KMS-11 (cell line): ENCODE measurements around the gene ST7.

Experiments
- H2AFZ ChIP-seq: fragments of 200-600 bp; sonication (generic); 2 replicates; pipeline ENCODE4 v1.6.1; 2016; ENCODE audit warnings: antibody characterized with exemption, mixed run types, low read depth
- H3K27ac ChIP-seq: fragments of 200-600 bp; sonication (generic); 2 replicates; pipeline ENCODE4 v1.6.1; 2016; ENCODE audit warnings: mild to moderate bottlenecking, mixed run types
- H3K27me3 ChIP-seq: fragments of 200-600 bp; sonication (generic); 2 replicates; pipeline ENCODE4 v1.6.1; 2017; ENCODE audit warnings: mild to moderate bottlenecking, low read depth, mixed run types, moderate library complexity; ENCODE audit not compliant: insufficient read depth
- H3K36me3 ChIP-seq: fragments of 200-600 bp; sonication (generic); 2 replicates; pipeline ENCODE4 v1.6.1; 2017; ENCODE audit warnings: mild to moderate bottlenecking, mixed run types; ENCODE audit not compliant: insufficient read depth
- H3K4me1 ChIP-seq: fragments of 200-600 bp; sonication (generic); 2 replicates; pipeline ENCODE4 v1.6.1; 2016; ENCODE audit warnings: mild to moderate bottlenecking, low read depth, mixed run types; ENCODE audit not compliant: poor library complexity, severe bottlenecking
- H3K4me2 ChIP-seq: fragments of 200-600 bp; sonication (generic); 2 replicates; pipeline ENCODE4 v1.7.0; 2016; ENCODE audit warnings: mild to moderate bottlenecking, mixed run types
- H3K4me3 ChIP-seq: fragments of 200-600 bp; sonication (generic); IDR thresholded peaks from 2 replicates; pipeline ENCODE4 v1.6.1; 2017; ENCODE audit warnings: low read depth, low read length, mixed read lengths; ENCODE audit not compliant: insufficient read depth
- H3K79me2 ChIP-seq: fragments of 200-600 bp; sonication (generic); 2 replicates; pipeline ENCODE4 v1.6.1; 2016; ENCODE audit warnings: low read depth, mixed run types; ENCODE audit not compliant: insufficient read depth
- H3K9ac ChIP-seq: fragments of 200-600 bp; sonication (generic); 2 replicates; pipeline ENCODE4 v1.6.1; 2016; ENCODE audit warnings: mild to moderate bottlenecking, mixed run types
- H4K20me1 ChIP-seq: fragments of 200-600 bp; sonication (generic); 2 replicates; pipeline ENCODE4 v1.6.1; 2016; ENCODE audit warnings: mild to moderate bottlenecking, mixed run types; ENCODE audit not compliant: insufficient read depth
- CTCF ChIP-seq: fragments of 200-600 bp; sonication (generic); conservative IDR thresholded peaks from 2 replicates; pipeline ENCODE4 v1.6.1; 2017; ENCODE audit warnings: low read depth, mild to moderate bottlenecking, antibody characterized with exemption, low read length, moderate library complexity, mixed read lengths

The ST7 gene

GRCh38 chr7:116994611-116995010 lies 41.3 kb downstream of the ST7 start:
- Histone ChIP-seq H3K9ac (no peak overlapping the region), H3K4me2 (no peak overlapping the region), H3K27ac (no peak overlapping the region), H3K4me3 (no peak overlapping the region), H3K79me2 (no peaks in the 10 kb centered on the region; the same call in 1 of the 2 replicates), H3K27me3 (no peaks in the 10 kb centered on the region), H4K20me1 (no peaks in the 10 kb centered on the region), H3K4me1 (no peaks in the 10 kb centered on the region), H2AFZ (no peak overlapping the region), H3K36me3 (no peaks in the 10 kb centered on the region)
- TF ChIP-seq CTCF = no peak

GRCh38 chr7:116997972-116998371 lies 44.7 kb downstream of the ST7 start:
- Histone ChIP-seq H3K4me2 (no peak overlapping the region), H3K9ac (no peak overlapping the region), H3K4me1 (no peaks in the 10 kb centered on the region), H3K27me3 (no peaks in the 10 kb centered on the region), H3K4me3 (no peak overlapping the region), H3K27ac (no peak overlapping the region), H4K20me1 (no peaks in the 10 kb centered on the region), H2AFZ (no peak overlapping the region), H3K36me3 (no peaks in the 10 kb centered on the region), H3K79me2 (no peaks in the 10 kb centered on the region)
- TF ChIP-seq CTCF = no peak

DNA sequence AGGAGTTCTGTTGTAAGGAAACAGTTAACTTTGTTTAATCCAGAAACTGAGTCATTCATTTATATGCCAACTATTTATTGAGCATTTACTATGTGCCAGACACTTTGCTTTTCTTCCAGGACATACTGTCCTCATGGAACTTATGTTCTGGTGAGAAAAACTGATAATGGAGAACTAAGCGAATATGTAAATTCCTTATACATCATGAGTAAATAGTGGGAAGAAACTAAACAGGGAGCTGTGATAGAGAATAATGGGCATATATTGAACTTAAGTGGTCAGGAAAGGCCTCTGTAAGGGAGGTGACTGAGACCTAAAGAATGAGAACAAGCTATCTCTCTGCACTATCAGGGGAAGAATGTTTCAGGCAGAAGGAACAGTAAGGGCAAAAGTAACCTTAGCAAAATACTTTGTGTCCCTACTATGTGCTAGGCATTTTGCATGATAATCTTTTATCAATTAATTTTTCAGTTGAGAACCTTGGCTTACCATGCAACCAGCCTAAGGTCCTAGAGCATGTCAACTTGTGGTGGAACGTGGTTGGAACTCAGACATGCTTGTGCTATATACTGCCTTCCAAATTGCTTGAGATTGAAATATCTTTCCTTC lies 45.4 kb downstream of the ST7 start:
- H3K27me3 ChIP-seq = no peaks in the 10 kb centered on the region
- no peaks in the 10 kb centered on the region for H3K36me3 ChIP-seq
- no peak overlapping the region for H3K27ac ChIP-seq
- H3K9ac ChIP-seq = no peak overlapping the region
- TF ChIP-seq CTCF = no peak
- no peak overlapping the region for H3K4me2 ChIP-seq
- H3K4me1 ChIP-seq = no peaks in the 10 kb centered on the region
- H3K79me2 ChIP-seq = no peaks in the 10 kb centered on the region
- H4K20me1 ChIP-seq = no peaks in the 10 kb centered on the region
- H3K4me3 ChIP-seq = no peak overlapping the region
- no peak overlapping the region for H2AFZ ChIP-seq

DNA sequence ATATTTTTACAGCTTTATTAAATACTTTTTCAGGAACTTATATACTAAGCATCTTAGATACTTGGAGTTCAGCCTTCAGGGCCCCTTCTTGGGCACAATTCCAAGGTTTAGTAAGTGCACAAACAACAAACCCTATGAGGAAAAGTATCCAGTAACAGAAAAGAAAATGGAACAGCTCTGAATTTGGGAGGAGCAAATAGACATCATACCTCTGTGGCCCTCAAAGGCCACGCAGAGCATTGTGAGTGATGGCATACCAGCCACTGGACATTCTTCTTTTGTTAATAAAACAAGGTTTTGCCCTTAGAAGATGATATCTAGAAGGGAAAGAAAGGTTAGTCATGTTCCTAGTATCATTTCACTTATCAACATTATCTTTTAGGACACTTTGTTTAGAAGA lies 46.0 kb downstream of the ST7 start:
- no peaks in the 10 kb centered on the region for H3K79me2 ChIP-seq
- H4K20me1 ChIP-seq = no peaks in the 10 kb centered on the region
- H3K27ac ChIP-seq = no peak overlapping the region
- no peak for TF ChIP-seq CTCF
- H3K4me1 ChIP-seq = no peaks in the 10 kb centered on the region
- no peaks in the 10 kb centered on the region for H3K27me3 ChIP-seq
- no peaks in the 10 kb centered on the region for H3K36me3 ChIP-seq
- no peak overlapping the region for H2AFZ ChIP-seq
- H3K9ac ChIP-seq = no peak overlapping the region
- H3K4me2 ChIP-seq = no peak overlapping the region
- no peak overlapping the region for H3K4me3 ChIP-seq
